NT2/D1 (cell line): ENCODE measurements around the gene TGFBRAP1.

Experiments used
- DNase-seq: peaks from one replicate; pipeline ENCODE4 v3.0.0-alpha.2; 2011; ENCODE audit warnings: low read depth, low spot score
- H3K27me3 ChIP-seq: 2 replicates; pipeline ENCODE4 v1.6.0; 2011; ENCODE audit warnings: mild to moderate bottlenecking; ENCODE audit not compliant: insufficient read length, insufficient read depth
- H3K36me3 ChIP-seq: 2 replicates; pipeline ENCODE4 v1.6.1; 2011; ENCODE audit warnings: mild to moderate bottlenecking, low read length, mixed read lengths; ENCODE audit not compliant: insufficient read depth, insufficient read length
- H3K4me1 ChIP-seq: 2 replicates; pipeline ENCODE4 v1.5.1; 2011; ENCODE audit not compliant: insufficient read depth, insufficient read length
- H3K4me3 ChIP-seq: 2 replicates; pipeline ENCODE4 v1.5.1; 2011; ENCODE audit warnings: low read depth; ENCODE audit not compliant: insufficient read length
- H3K9ac ChIP-seq: 2 replicates; pipeline ENCODE4 v1.6.0; 2011; ENCODE audit warnings: low read depth; ENCODE audit not compliant: insufficient read length
- H3K9me3 ChIP-seq: 2 replicates; pipeline ENCODE4 v1.5.1; 2011; ENCODE audit warnings: mild to moderate bottlenecking, low read length; ENCODE audit not compliant: insufficient read depth
- SUZ12 ChIP-seq: IDR thresholded peaks from 2 replicates; pipeline ENCODE4 v1.6.1; 2011; ENCODE audit not compliant: insufficient read length, insufficient read depth; ENCODE audit errors: extremely low read depth
- YY1 ChIP-seq: IDR thresholded peaks from 2 replicates; pipeline ENCODE4 v1.6.1; 2011; ENCODE audit not compliant: insufficient read length, insufficient read depth
- ZNF274 ChIP-seq: IDR thresholded peaks from 2 replicates; pipeline ENCODE4 v1.6.1; 2011; ENCODE audit warnings: mild to moderate bottlenecking, low read depth, low read length

Gene TGFBRAP1

GRCh38 chr2:105287692-105288091 is 41.8 kb downstream of the TGFBRAP1 start:
- Histone ChIP-seq H3K9me3 (no peaks in the 10 kb centered on the region), H3K4me1 (no peaks in the 10 kb centered on the region), H3K9ac (no peak overlapping the region), H3K36me3 (peaks cover 40% of the 10 kb centered on the region), H3K4me3 (no peak overlapping the region), H3K27me3 (no peaks in the 10 kb centered on the region)
- TF ChIP-seq YY1 (no peak), SUZ12 (no peak), ZNF274 (no peak)
- peak; percentile 54 for DNase-seq

- peaks cover 46% of the 10 kb centered on the region for H3K36me3 ChIP-seq
- no peak overlapping the region for H3K9ac ChIP-seq
- TF ChIP-seq YY1: no peak
- TF ChIP-seq SUZ12: no peak
- TF ChIP-seq ZNF274: no peak
- no peak for DNase-seq
- no peaks in the 10 kb centered on the region for H3K9me3 ChIP-seq
- H3K4me3 ChIP-seq: no peak overlapping the region
- no peaks in the 10 kb centered on the region for H3K27me3 ChIP-seq
- H3K4me1 ChIP-seq: no peaks in the 10 kb centered on the region
Observed at GRCh38 chr2:105283532-105283931, 46.0 kb downstream of the TGFBRAP1 start.

- H3K4me1 ChIP-seq: no peaks in the 10 kb centered on the region
- no peak overlapping the region for H3K9ac ChIP-seq
- H3K27me3 ChIP-seq: no peaks in the 10 kb centered on the region
- TF ChIP-seq ZNF274: no peak
- no peak for TF ChIP-seq YY1
- TF ChIP-seq SUZ12: no peak
- no peaks in the 10 kb centered on the region for H3K9me3 ChIP-seq
- H3K36me3 ChIP-seq: peaks cover 63% of the 10 kb centered on the region
- H3K4me3 ChIP-seq: no peak overlapping the region
- DNase-seq: no peak
Observed at GRCh38 chr2:105280281-105280680, 49.3 kb downstream of the TGFBRAP1 start.

- no peak for TF ChIP-seq ZNF274
- no peak for TF ChIP-seq SUZ12
- TF ChIP-seq YY1: no peak
- no peak overlapping the region for H3K4me3 ChIP-seq
- no peaks in the 10 kb centered on the region for H3K27me3 ChIP-seq
- H3K4me1 ChIP-seq: no peaks in the 10 kb centered on the region
- H3K36me3 ChIP-seq: peaks cover 64% of the 10 kb centered on the region
- no peak for DNase-seq
- no peaks in the 10 kb centered on the region for H3K9me3 ChIP-seq
- no peak overlapping the region for H3K9ac ChIP-seq
Observed at GRCh38 chr2:105279126-105279525, 50.4 kb downstream of the TGFBRAP1 start.

GRCh38 chr2:105278654-105279053 is 50.9 kb downstream of the TGFBRAP1 start:
- no peak for DNase-seq
- Histone ChIP-seq H3K9ac (no peak overlapping the region), H3K36me3 (peaks cover 65% of the 10 kb centered on the region), H3K27me3 (no peaks in the 10 kb centered on the region), H3K9me3 (no peaks in the 10 kb centered on the region), H3K4me3 (no peak overlapping the region), H3K4me1 (no peaks in the 10 kb centered on the region)
- TF ChIP-seq YY1 (no peak), ZNF274 (no peak), SUZ12 (no peak)

GRCh38 chr2:105274046-105274445 is 55.5 kb downstream of the TGFBRAP1 start:
- no peaks in the 10 kb centered on the region for H3K4me1 ChIP-seq
- H3K27me3 ChIP-seq: no peaks in the 10 kb centered on the region
- no peak overlapping the region for H3K4me3 ChIP-seq
- DNase-seq: no peak
- TF ChIP-seq ZNF274 (no peak), YY1 (no peak), SUZ12 (no peak)
- H3K9ac ChIP-seq: no peak overlapping the region
- no peaks in the 10 kb centered on the region for H3K9me3 ChIP-seq
- peaks cover 82% of the 10 kb centered on the region for H3K36me3 ChIP-seq

- H3K27me3 ChIP-seq: no peaks in the 10 kb centered on the region
- DNase-seq: no peak
- no peak overlapping the region for H3K9ac ChIP-seq
- no peaks in the 10 kb centered on the region for H3K4me1 ChIP-seq
- no peaks in the 10 kb centered on the region for H3K9me3 ChIP-seq
- peaks cover 84% of the 10 kb centered on the region for H3K36me3 ChIP-seq
- H3K4me3 ChIP-seq: no peak overlapping the region
- TF ChIP-seq SUZ12 (no peak), YY1 (no peak), ZNF274 (no peak)
Observed at GRCh38 chr2:105272176-105272575, 57.4 kb downstream of the TGFBRAP1 start.
